HL-60 (cell line): ENCODE measurements around the gene ICAM3.

Experiments
- POLR2AphosphoS5 ChIP-seq: IDR thresholded peaks from 2 replicates; pipeline ENCODE4 v1.6.1; 2012; ENCODE audit warnings: low read depth
- TF ChIP-seq, protein P1 (sequence below): IDR thresholded peaks from one replicate; pipeline ENCODE4 v1.5.1; 2011; ENCODE audit warnings: low read length, control low read depth, inconsistent platforms; ENCODE audit not compliant: insufficient read depth

DNA sequence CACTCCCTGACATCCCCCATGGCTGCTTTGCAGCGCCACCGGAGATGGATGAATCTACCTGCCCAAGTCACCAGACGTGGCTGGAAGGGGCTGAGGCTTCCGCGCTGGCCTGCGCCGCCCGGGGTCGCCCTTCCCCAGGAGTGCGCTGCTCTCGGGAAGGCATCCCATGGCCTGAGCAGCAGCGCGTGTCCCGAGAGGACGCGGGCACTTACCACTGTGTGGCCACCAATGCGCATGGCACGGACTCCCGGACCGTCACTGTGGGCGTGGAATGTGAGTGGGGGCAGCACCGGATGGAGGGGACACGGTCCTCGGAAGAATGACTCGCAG, 45.1 kb downstream of the ICAM3 start:
- no peak for TF ChIP-seq POLR2AphosphoS5
- TF ChIP-seq, protein P1, sequence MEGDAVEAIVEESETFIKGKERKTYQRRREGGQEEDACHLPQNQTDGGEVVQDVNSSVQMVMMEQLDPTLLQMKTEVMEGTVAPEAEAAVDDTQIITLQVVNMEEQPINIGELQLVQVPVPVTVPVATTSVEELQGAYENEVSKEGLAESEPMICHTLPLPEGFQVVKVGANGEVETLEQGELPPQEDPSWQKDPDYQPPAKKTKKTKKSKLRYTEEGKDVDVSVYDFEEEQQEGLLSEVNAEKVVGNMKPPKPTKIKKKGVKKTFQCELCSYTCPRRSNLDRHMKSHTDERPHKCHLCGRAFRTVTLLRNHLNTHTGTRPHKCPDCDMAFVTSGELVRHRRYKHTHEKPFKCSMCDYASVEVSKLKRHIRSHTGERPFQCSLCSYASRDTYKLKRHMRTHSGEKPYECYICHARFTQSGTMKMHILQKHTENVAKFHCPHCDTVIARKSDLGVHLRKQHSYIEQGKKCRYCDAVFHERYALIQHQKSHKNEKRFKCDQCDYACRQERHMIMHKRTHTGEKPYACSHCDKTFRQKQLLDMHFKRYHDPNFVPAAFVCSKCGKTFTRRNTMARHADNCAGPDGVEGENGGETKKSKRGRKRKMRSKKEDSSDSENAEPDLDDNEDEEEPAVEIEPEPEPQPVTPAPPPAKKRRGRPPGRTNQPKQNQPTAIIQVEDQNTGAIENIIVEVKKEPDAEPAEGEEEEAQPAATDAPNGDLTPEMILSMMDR, result no peak
